GM21423 (cell line): Measurements from ENCODE around the gene OPRD1.

Source experiments
- ATAC-seq: cut with Tn5 transposase; IDR thresholded peaks from one replicate; pipeline ENCODE4 v1.9.1; 2021; ENCODE audit warnings: mild to moderate bottlenecking, moderate library complexity; ENCODE audit not compliant: unreplicated experiment

The OPRD1 gene

GRCh38 chr1:28878796-28879195 is 66.8 kb downstream of the OPRD1 start:
- ATAC-seq, result no peak

GRCh38 chr1:28882009-28882628 is 70.1 kb downstream of the OPRD1 start:
- no peak for ATAC-seq

- ATAC-seq, result no peak
These were observed 71.3 kb downstream of the OPRD1 start for GRCh38 chr1:28883242-28883616.

- ATAC-seq, result no peak
These were observed 73.5 kb downstream of the OPRD1 start for GRCh38 chr1:28885472-28885877.

- no peak for ATAC-seq
These were observed 74.2 kb downstream of the OPRD1 start for GRCh38 chr1:28885977-28886730.

- peak; percentile 53 for ATAC-seq
These were observed 74.9 kb downstream of the OPRD1 start for GRCh38 chr1:28886731-28887418.

GRCh38 chr1:28887419-28887834 is 75.5 kb downstream of the OPRD1 start:
- ATAC-seq, result peak; percentile 14

GRCh38 chr1:28887835-28888682 is 76.1 kb downstream of the OPRD1 start:
- no peak for ATAC-seq

- no peak for ATAC-seq
These were observed 76.9 kb downstream of the OPRD1 start for GRCh38 chr1:28888915-28889314.

- ATAC-seq, result no peak
These were observed 77.4 kb downstream of the OPRD1 start for GRCh38 chr1:28889357-28889756.

- ATAC-seq, result no peak
These were observed 78.5 kb downstream of the OPRD1 start for GRCh38 chr1:28890435-28890834.

- no peak for ATAC-seq
These were observed 78.9 kb downstream of the OPRD1 start for GRCh38 chr1:28890836-28891235.

- no peak for ATAC-seq
These were observed 79.3 kb downstream of the OPRD1 start for GRCh38 chr1:28891256-28891655.

- no peak for ATAC-seq
These were observed 81.6 kb downstream of the OPRD1 start for GRCh38 chr1:28893403-28894102.

- ATAC-seq, result no peak
These were observed 82.8 kb downstream of the OPRD1 start for GRCh38 chr1:28894785-28895184.

- no peak for ATAC-seq
These were observed 84.1 kb downstream of the OPRD1 start for GRCh38 chr1:28895896-28896608.

- no peak for ATAC-seq
These were observed 84.6 kb downstream of the OPRD1 start for GRCh38 chr1:28896609-28896986.

GRCh38 chr1:28897789-28898188 is 85.8 kb downstream of the OPRD1 start:
- no peak for ATAC-seq

- no peak for ATAC-seq
These were observed 86.5 kb downstream of the OPRD1 start for GRCh38 chr1:28898405-28898881.

GRCh38 chr1:28899267-28899666 is 87.3 kb downstream of the OPRD1 start:
- no peak for ATAC-seq
